Panc1 (cell line): Measurements from ENCODE around the gene ATXN7L3. TPM values are rescaled to one million over a fixed set of nuclear protein-coding genes. Genes with fewer than 3 reads are reported as not detected.
A peak's percentile ranks its signal among the peaks of the same experiment; 100 is the strongest.

Source experiments
- ATAC-seq: fragments of 200-7000 bp; cut with Tn5 transposase; 2 replicates; pipeline ENCODE4 v1.9.1; 2020; ENCODE audit warnings: mild to moderate bottlenecking, moderate library complexity
- BruUV-seq: library from RNA; stranded (reverse); fragments of 400-500 nt; replicated peaks from 2 replicates; lab custom pipeline; 2021; lab: Mats Ljungman, UMichigan
- CTCF ChIA-PET: fragments of 300-600 bp; sonication (Branson Sonifier 250); formaldehyde crosslinking; loops from one replicate; lab custom pipeline; 2022; ENCODE audit warnings: antibody characterized with exemption; lab: Charles Lee
- POLR2A ChIA-PET: fragments of 300-600 bp; sonication (Branson Sonifier 250); formaldehyde crosslinking; loops from one replicate; lab custom pipeline; 2022; ENCODE audit warnings: antibody characterized with exemption; lab: Charles Lee
- DNase-seq: peaks from one replicate; pipeline ENCODE4 v3.0.0-alpha.2; 2010; ENCODE audit warnings: low read depth, low spot score
- H3K27ac ChIP-seq: 2 replicates; pipeline ENCODE4 v1.5.1; 2011; ENCODE audit warnings: mild to moderate bottlenecking, low read length, inconsistent platforms
- H3K27me3 ChIP-seq: fragments of 200-500 bp; sonication (Bioruptor generic); 2 replicates; pipeline ENCODE4 v1.6.0; 2014; ENCODE audit warnings: low read length, inconsistent platforms; ENCODE audit not compliant: control insufficient read depth, insufficient read depth
- H3K36me3 ChIP-seq: fragments of 200-500 bp; sonication (Bioruptor generic); 2 replicates; pipeline ENCODE4 v1.5.1; 2014; ENCODE audit warnings: inconsistent platforms, mild to moderate bottlenecking, low read length, moderate library complexity; ENCODE audit not compliant: control insufficient read depth, insufficient read depth
- H3K4me1 ChIP-seq: 2 replicates; pipeline ENCODE4 v1.5.1; 2011; ENCODE audit warnings: inconsistent platforms, mild to moderate bottlenecking, low read length, moderate library complexity; ENCODE audit not compliant: control insufficient read depth, insufficient read depth
- H3K4me3 ChIP-seq, 2 experiments: 2 replicates each; pipeline ENCODE4 v1.5.1; 2011 to 2012; ENCODE audit warnings: low read depth in 2 of 2, low read length in 2 of 2, mild to moderate bottlenecking in 2 of 2, inconsistent platforms in 1 of 2, moderate library complexity in 1 of 2
- H3K9me3 ChIP-seq: fragments of 200-500 bp; sonication (Bioruptor generic); 2 replicates; pipeline ENCODE4 v1.5.1; 2014; ENCODE audit warnings: low read depth, mild to moderate bottlenecking, inconsistent platforms, low read length, moderate library complexity; ENCODE audit not compliant: control insufficient read depth, insufficient read depth
- POLR2AphosphoS5 ChIP-seq: IDR thresholded peaks from 2 replicates; pipeline ENCODE4 v1.6.1; 2012; ENCODE audit warnings: mild to moderate bottlenecking, low read depth, low read length, moderate library complexity
- SIN3A ChIP-seq: IDR thresholded peaks from 2 replicates; pipeline ENCODE4 v1.6.1; 2012; ENCODE audit warnings: low read depth, mild to moderate bottlenecking, low read length, moderate library complexity, borderline replicate concordance; ENCODE audit not compliant: insufficient read depth
- TCF7L2 ChIP-seq: IDR thresholded peaks from 2 replicates; pipeline ENCODE4 v1.6.1; 2011; ENCODE audit warnings: mild to moderate bottlenecking, low read depth, low read length, inconsistent platforms
- in situ Hi-C: cut with HindIII; loops from 2 replicates; pipeline ENCODE4 v1.10.0; 2016; ENCODE audit warnings: low sequenced_read_pairs, low pct_unique_long_range_greater_than_20kb
- intact Hi-C: fragments of 100-400 bp; cut with micrococcal nuclease; formaldehyde crosslinking; loops from one replicate; pipeline ENCODE4 v1.10.0; 2022; ENCODE audit not compliant: unreplicated experiment
- total RNA-seq: library from RNA; stranded (reverse); gene quantifications from one replicate; pipeline ENCODE4 v1.2.1, GENCODE V29; 2021; ENCODE audit not compliant: unreplicated experiment
- TF ChIP-seq, protein P1 (sequence below), 2 experiments: IDR thresholded peaks; 2 replicates each; pipeline ENCODE4 v1.6.1; 2011 to 2012; ENCODE audit warnings: low read depth in 2 of 2, control low read depth in 1 of 2, low read length in 1 of 2, mild to moderate bottlenecking in 1 of 2, moderate library complexity in 1 of 2; ENCODE audit not compliant: insufficient read depth in 1 of 2
- TF ChIP-seq, protein P2 (sequence below): fragments of 450-650 bp; IDR thresholded peaks from 2 replicates; pipeline ENCODE4 v1.5.1; 2017; ENCODE audit warnings: mild to moderate bottlenecking

Gene ATXN7L3
- total RNA-seq, 1 experiment from 2014 or later: 69.8 TPM

DNA sequence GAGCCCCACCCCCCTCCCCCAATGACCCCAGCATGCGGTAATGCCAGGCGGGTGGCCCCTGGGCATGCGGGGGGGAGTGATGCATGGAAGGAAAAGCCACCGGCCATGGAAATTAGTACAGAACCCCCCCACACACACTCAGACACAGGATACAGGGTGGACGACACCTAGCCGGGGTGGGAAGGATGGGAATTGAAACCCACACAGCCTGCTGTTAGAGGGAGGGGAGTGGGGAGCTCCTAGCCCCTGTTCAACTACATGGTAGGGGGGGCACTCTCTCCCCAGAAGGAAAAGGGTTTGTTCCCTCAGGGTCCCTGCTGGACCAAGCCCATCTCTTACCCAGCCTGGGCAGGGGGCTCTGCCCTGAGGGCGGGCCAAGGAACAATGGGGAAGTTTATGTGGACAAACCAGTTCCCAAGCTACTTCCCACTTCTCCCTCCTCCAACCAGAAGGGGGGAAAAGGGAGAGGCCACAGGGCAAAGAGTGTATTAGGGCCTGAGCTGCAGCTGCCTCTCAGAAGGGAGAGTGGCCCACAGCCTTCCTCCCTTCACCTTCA lies 7.7 kb downstream of the ATXN7L3 start:
- ATAC-seq: peak; percentile 49
- intact Hi-C loops: no loop called here
- Histone ChIP-seq H3K27ac (no peak overlapping the region), H3K4me1 (peaks cover 18% of the 10 kb centered on the region), H3K27me3 (no peaks in the 10 kb centered on the region), H3K9me3 (no peaks in the 10 kb centered on the region), H3K36me3 (no peaks in the 10 kb centered on the region; the same call in none of the 2 replicates), H3K4me3 (no peak overlapping the region)
- CTCF ChIA-PET: interaction anchor here (0.6 kb wide), 1 partner anchor 35 kb away, joined by 7 read pairs; no protein-coding TSS in a partner anchor
- in situ Hi-C loops: no loop called here
- DNase-seq: no peak
- BruUV-seq: no TSS peak
- POLR2A ChIA-PET: interaction anchor here (0.6 to 0.7 kb wide), 2 partner anchors 319 to 935 kb away, joined by 6 to 8 read pairs; no protein-coding TSS in a partner anchor
- TF ChIP-seq POLR2AphosphoS5 (peak; percentile 57; the same call in 1 of the 2 replicates), TCF7L2 (no peak)
- TF ChIP-seq, protein P1, sequence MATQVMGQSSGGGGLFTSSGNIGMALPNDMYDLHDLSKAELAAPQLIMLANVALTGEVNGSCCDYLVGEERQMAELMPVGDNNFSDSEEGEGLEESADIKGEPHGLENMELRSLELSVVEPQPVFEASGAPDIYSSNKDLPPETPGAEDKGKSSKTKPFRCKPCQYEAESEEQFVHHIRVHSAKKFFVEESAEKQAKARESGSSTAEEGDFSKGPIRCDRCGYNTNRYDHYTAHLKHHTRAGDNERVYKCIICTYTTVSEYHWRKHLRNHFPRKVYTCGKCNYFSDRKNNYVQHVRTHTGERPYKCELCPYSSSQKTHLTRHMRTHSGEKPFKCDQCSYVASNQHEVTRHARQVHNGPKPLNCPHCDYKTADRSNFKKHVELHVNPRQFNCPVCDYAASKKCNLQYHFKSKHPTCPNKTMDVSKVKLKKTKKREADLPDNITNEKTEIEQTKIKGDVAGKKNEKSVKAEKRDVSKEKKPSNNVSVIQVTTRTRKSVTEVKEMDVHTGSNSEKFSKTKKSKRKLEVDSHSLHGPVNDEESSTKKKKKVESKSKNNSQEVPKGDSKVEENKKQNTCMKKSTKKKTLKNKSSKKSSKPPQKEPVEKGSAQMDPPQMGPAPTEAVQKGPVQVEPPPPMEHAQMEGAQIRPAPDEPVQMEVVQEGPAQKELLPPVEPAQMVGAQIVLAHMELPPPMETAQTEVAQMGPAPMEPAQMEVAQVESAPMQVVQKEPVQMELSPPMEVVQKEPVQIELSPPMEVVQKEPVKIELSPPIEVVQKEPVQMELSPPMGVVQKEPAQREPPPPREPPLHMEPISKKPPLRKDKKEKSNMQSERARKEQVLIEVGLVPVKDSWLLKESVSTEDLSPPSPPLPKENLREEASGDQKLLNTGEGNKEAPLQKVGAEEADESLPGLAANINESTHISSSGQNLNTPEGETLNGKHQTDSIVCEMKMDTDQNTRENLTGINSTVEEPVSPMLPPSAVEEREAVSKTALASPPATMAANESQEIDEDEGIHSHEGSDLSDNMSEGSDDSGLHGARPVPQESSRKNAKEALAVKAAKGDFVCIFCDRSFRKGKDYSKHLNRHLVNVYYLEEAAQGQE (IDR thresholded peaks at IDR 0.05; ENCODE audit: insufficient read depth in 1 of 2, low read depth in 2 of 2, low read length in 1 of 2): no peak

DNA sequence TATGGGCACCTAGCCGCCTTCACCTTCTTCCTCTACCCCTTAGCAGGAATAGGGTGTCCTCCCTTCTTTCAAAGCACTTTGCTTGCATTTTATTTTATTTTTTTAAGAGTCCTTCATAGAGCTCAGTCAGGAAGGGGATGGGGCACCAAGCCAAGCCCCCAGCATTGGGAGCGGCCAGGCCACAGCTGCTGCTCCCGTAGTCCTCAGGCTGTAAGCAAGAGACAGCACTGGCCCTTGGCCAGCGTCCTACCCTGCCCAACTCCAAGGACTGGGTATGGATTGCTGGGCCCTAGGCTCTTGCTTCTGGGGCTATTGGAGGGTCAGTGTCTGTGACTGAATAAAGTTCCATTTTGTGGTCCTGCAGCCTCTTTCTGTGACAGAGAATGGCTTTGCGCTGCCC lies 8.3 kb downstream of the ATXN7L3 start:
- CTCF ChIA-PET: no interaction called here
- in situ Hi-C loops: no loop called here
- peaks cover 17% of the 10 kb centered on the region for H3K4me1 ChIP-seq
- ATAC-seq: no peak
- intact Hi-C loops: no loop called here
- no peak for TF ChIP-seq POLR2AphosphoS5
- no peak for TF ChIP-seq TCF7L2
- TF ChIP-seq, protein P2, sequence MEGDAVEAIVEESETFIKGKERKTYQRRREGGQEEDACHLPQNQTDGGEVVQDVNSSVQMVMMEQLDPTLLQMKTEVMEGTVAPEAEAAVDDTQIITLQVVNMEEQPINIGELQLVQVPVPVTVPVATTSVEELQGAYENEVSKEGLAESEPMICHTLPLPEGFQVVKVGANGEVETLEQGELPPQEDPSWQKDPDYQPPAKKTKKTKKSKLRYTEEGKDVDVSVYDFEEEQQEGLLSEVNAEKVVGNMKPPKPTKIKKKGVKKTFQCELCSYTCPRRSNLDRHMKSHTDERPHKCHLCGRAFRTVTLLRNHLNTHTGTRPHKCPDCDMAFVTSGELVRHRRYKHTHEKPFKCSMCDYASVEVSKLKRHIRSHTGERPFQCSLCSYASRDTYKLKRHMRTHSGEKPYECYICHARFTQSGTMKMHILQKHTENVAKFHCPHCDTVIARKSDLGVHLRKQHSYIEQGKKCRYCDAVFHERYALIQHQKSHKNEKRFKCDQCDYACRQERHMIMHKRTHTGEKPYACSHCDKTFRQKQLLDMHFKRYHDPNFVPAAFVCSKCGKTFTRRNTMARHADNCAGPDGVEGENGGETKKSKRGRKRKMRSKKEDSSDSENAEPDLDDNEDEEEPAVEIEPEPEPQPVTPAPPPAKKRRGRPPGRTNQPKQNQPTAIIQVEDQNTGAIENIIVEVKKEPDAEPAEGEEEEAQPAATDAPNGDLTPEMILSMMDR: no peak
- TF ChIP-seq, protein P1 (IDR thresholded peaks at IDR 0.05; ENCODE audit: insufficient read depth in 1 of 2, low read depth in 2 of 2, low read length in 1 of 2): no peak
- TF ChIP-seq SIN3A: no peak
- no peaks in the 10 kb centered on the region for H3K9me3 ChIP-seq
- no peak for DNase-seq
- no peak overlapping the region for H3K27ac ChIP-seq
- BruUV-seq: no TSS peak
- H3K36me3 ChIP-seq: no peaks in the 10 kb centered on the region; the same call in none of the 2 replicates
- H3K4me3 ChIP-seq: no peak overlapping the region
- POLR2A ChIA-PET: interaction anchor here (0.6 to 0.7 kb wide), 2 partner anchors 319 to 935 kb away, joined by 6 to 8 read pairs; no protein-coding TSS in a partner anchor
- no peaks in the 10 kb centered on the region for H3K27me3 ChIP-seq
